ENCODE results near the gene GRAP2. TPM values are rescaled to one million over a fixed set of nuclear protein-coding genes. Genes with fewer than 3 reads are reported as not detected.

The GRAP2 gene
- total and polyA plus RNA-seq, 2 of the 13 experiments (the other 11 are each of a cell fraction or from before 2014, with no cell fraction given): 0.15 TPM; not detected in 1

DNA sequence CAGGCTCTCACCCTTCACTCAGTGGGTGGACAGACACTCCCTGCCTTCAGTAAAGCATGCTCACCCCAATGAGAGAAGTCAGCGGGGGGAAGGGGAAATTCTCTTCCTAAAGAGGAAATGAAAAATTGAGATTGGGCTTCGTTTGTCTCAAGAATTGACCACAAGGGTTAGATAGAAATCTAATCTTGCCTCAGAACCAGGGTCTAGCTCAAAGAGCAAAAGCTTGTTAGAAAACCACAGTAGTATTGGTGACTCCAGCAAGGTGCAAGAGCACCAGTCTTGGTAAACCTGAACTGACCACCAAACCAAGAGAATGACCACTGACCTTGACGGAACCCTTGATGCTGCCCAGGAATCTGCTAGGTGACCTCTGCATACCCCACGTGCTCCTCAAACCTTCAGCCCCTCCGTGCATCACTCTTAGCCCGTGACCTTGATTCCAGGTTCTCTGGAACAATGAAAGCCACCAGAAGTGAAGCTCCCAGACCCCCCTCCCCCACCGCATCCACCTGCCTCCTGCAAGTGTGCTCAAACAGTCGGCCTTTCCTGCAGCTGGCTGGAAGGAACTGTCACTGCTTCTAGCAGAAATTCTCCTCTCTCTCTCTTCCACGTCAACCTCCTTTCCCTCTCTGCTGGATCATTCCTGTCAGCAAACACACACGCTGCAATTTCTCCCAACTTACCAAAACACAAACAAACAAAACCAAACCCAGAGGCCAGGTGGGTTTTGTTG is 56.2 kb downstream of the GRAP2 start:
- H3K27ac ChIP-seq (ENCODE audit: extremely low read length, insufficient read depth, low read length): no peak overlapping the region
- FAIRE-seq: no peak
- no peak for DNase-seq (ENCODE audit: low spot score)
- no peak for TF ChIP-seq HDAC6 (IDR thresholded peaks at IDR 0.05; ENCODE audit: low read depth, low read length)
- no peak for TF ChIP-seq MAX (IDR thresholded peaks at IDR 0.05)
- TF ChIP-seq POLR2AphosphoS5 (IDR thresholded peaks at IDR 0.05; ENCODE audit: low read depth, low read length): no peak
- TF ChIP-seq BRCA1 (CRISPR knock-in tag; IDR thresholded peaks at IDR 0.05): no peak
- TF ChIP-seq ZNF234 (CRISPR knock-in tag; conservative IDR thresholded peaks at IDR 0.05): no peak
- no peak for TF ChIP-seq NFRKB (IDR thresholded peaks at IDR 0.05)
- no peak for TF ChIP-seq PRPF4 (IDR thresholded peaks at IDR 0.05; ENCODE audit: low read depth, low read length, poor library complexity, severe bottlenecking)
- no peak for TF ChIP-seq SRSF4 (IDR thresholded peaks at IDR 0.05; ENCODE audit: low read depth, low read length, poor library complexity, severe bottlenecking)
- TF ChIP-seq, protein P1, sequence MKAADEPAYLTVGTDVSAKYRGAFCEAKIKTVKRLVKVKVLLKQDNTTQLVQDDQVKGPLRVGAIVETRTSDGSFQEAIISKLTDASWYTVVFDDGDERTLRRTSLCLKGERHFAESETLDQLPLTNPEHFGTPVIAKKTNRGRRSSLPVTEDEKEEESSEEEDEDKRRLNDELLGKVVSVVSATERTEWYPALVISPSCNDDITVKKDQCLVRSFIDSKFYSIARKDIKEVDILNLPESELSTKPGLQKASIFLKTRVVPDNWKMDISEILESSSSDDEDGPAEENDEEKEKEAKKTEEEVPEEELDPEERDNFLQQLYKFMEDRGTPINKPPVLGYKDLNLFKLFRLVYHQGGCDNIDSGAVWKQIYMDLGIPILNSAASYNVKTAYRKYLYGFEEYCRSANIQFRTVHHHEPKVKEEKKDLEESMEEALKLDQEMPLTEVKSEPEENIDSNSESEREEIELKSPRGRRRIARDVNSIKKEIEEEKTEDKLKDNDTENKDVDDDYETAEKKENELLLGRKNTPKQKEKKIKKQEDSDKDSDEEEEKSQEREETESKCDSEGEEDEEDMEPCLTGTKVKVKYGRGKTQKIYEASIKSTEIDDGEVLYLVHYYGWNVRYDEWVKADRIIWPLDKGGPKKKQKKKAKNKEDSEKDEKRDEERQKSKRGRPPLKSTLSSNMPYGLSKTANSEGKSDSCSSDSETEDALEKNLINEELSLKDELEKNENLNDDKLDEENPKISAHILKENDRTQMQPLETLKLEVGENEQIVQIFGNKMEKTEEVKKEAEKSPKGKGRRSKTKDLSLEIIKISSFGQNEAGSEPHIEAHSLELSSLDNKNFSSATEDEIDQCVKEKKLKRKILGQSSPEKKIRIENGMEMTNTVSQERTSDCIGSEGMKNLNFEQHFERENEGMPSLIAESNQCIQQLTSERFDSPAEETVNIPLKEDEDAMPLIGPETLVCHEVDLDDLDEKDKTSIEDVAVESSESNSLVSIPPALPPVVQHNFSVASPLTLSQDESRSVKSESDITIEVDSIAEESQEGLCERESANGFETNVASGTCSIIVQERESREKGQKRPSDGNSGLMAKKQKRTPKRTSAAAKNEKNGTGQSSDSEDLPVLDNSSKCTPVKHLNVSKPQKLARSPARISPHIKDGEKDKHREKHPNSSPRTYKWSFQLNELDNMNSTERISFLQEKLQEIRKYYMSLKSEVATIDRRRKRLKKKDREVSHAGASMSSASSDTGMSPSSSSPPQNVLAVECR (CRISPR knock-in tag; IDR thresholded peaks at IDR 0.05; ENCODE audit: borderline replicate concordance): no peak
- TF ChIP-seq SMC3 (IDR thresholded peaks at IDR 0.05; ENCODE audit: low read length): no peak
- TF ChIP-seq TEAD2 (CRISPR knock-in tag; IDR thresholded peaks at IDR 0.05): no peak
- TF ChIP-seq ZNF598 (CRISPR knock-in tag; IDR thresholded peaks at IDR 0.05; ENCODE audit: borderline replicate concordance): no peak
- TF ChIP-seq PAX8 (CRISPR knock-in tag; IDR thresholded peaks at IDR 0.05; ENCODE audit: borderline replicate concordance): no peak
- TF ChIP-seq SCMH1 (CRISPR knock-in tag; IDR thresholded peaks at IDR 0.05; ENCODE audit: borderline replicate concordance): no peak
- no peak for TF ChIP-seq ZNF597 (CRISPR knock-in tag; IDR thresholded peaks at IDR 0.05)
- TF ChIP-seq TAF15 (IDR thresholded peaks at IDR 0.05; ENCODE audit: low read depth, low read length, poor library complexity, severe bottlenecking): no peak
- TF ChIP-seq HDAC2 (CRISPR knock-in tag; IDR thresholded peaks at IDR 0.05): no peak
- H4K20me1 ChIP-seq (ENCODE audit: insufficient read depth, low read length): no peaks in the 10 kb centered on the region
- no peaks in the 10 kb centered on the region for H3K9me3 ChIP-seq (ENCODE audit: low read length)
- peaks cover 11% of the 10 kb centered on the region; the same call in 1 of the 2 replicates for H3K4me1 ChIP-seq (ENCODE audit: insufficient read depth, low read length)
- no peak overlapping the region for H3K9ac ChIP-seq (ENCODE audit: insufficient read depth, low read depth, low read length)
- CTCF ChIA-PET (ENCODE audit: low intra/inter-chr PET ratio, low total read pairs): no interaction called here
- no peak overlapping the region for H2AFZ ChIP-seq (ENCODE audit: low read length)
- no peaks in the 10 kb centered on the region for H3K36me3 ChIP-seq (replicated peaks in 1 of 2; ENCODE audit: control insufficient read depth in 1 of 2, insufficient read depth in 2 of 2, low read length in 2 of 2)
- H3K4me2 ChIP-seq (ENCODE audit: low read depth, low read length): no peak overlapping the region
- BruUV-seq (replicated peaks): no TSS peak
- in situ Hi-C loops (cut with HindIII; ENCODE audit: extremely low pct_ligation_motif_present, low pct_unique_long_range_greater_than_20kb): no loop called here
- H3K27me3 ChIP-seq (ENCODE audit: control insufficient read depth in 1 of 2, insufficient read depth in 2 of 2, low read length in 2 of 2): peaks cover 3 to 21% of the 10 kb centered on the region in 2 experiments; a peak in 3 of 5 replicates
- WGBS (ENCODE audit: low lambda C conversion rate): 18% methylated on average over 7 of the region's 10 CpGs
- no peak for ATAC-seq
- intact Hi-C loops (cut with micrococcal nuclease; ENCODE audit: unreplicated experiment): no loop called here
- H3K4me3 ChIP-seq (replicated peaks in 1 of 3; ENCODE audit: insufficient read depth in 1 of 3, low read depth in 2 of 3, low read length in 3 of 3): no peak overlapping the region
- POLR2A ChIA-PET: no interaction called here
- no peaks in the 10 kb centered on the region for H3K79me2 ChIP-seq (ENCODE audit: insufficient read depth, low read length)

Measured in HepG2 (cell line).